Measurements from ENCODE around the gene USP43. TPM values are rescaled to one million over a fixed set of nuclear protein-coding genes. Genes with fewer than 3 reads are reported as not detected.
"Not testable (repeated sequence)": the region's sequence is repeated elsewhere in the genome, so short reads cannot be mapped to it uniquely, and the experiment has no call there.

Gene USP43
- total RNA-seq, 1 experiment from 2014 or later: 8.1 TPM

DNA sequence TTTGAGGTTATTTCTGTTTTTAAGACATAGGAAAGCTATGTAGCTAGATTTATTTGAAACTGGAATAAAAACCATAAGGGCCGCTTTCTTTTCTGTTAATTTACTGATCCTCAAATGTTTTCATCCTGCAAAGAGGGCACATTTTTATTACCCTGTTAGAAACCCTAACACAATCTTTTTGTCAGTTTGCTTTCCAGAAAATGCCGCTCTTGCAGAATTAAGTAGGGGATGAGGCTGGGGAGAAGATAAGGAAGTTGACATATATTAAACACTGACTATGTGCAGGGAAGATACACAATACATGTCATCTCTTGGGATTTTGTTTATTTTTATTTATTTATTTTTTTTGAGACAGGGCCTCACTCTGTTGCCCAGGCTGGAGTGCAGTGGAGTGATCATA, 15.7 kb downstream of the USP43 start:
- no TSS peak for BruUV-seq (replicated peaks)
- Histone ChIP-seq H3K27me3 (ENCODE audit: low read length) (no peaks in the 10 kb centered on the region), H2AFZ (ENCODE audit: low read length) (no peak overlapping the region), H4K20me1 (ENCODE audit: low read length) (no peaks in the 10 kb centered on the region), H3K4me1 (ENCODE audit: insufficient read depth, low read length) (no peaks in the 10 kb centered on the region), H3K9me2 (replicated peaks; ENCODE audit: low read length) (no peaks in the 10 kb centered on the region), H3F3A (ENCODE audit: low read length, unreplicated experiment) (no peaks in the 10 kb centered on the region), H3K4me2 (ENCODE audit: low read length) (no peak overlapping the region), H3K79me2 (ENCODE audit: low read length) (no peaks in the 10 kb centered on the region), H3K4me3 (ENCODE audit: low read length) (no peak overlapping the region), H3K27ac (ENCODE audit: low read length) (no peak overlapping the region), H3K9ac (ENCODE audit: low read length) (no peak overlapping the region), H3K9me3 (ENCODE audit: low read length) (no peaks in the 10 kb centered on the region), H3K36me3 (ENCODE audit: low read depth, low read length) (no peaks in the 10 kb centered on the region)
- ChIA-PET POLR2A (ENCODE audit: unreplicated experiment) (no interaction called here), CTCF (no interaction called here)
- ATAC-seq (no peak), DNase-seq (no peak)
- intact Hi-C loops (cut with micrococcal nuclease): no loop called here
- no peak for TF ChIP-seq EZH2phosphoT487 (IDR thresholded peaks at IDR 0.05; ENCODE audit: borderline replicate concordance, low read length)
- no peak for TF ChIP-seq EZH2 (IDR thresholded peaks at IDR 0.05; ENCODE audit: low read length, unreplicated experiment)

DNA sequence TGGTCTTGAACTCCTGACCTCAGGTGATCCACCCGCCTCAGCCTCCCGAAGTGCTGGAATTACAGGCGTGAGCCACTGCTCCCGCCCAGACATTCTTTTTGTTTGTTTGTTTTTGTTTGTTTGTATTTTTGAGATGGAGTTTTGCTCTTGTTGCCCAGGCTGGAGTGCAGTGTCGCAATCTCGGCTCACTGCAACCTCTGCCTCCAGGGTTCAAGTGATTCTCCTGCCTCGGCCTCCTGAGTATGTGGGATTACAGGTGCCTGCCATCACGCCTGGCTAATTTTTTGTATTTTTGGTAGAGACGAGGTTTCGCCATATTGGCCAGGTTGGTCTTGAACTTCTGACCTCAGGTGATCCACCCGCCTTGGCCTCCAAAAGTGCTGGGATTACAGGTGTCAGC, 18.2 kb downstream of the USP43 start:
- intact Hi-C loops (cut with micrococcal nuclease); ATAC-seq: not testable (repeated sequence)

DNA sequence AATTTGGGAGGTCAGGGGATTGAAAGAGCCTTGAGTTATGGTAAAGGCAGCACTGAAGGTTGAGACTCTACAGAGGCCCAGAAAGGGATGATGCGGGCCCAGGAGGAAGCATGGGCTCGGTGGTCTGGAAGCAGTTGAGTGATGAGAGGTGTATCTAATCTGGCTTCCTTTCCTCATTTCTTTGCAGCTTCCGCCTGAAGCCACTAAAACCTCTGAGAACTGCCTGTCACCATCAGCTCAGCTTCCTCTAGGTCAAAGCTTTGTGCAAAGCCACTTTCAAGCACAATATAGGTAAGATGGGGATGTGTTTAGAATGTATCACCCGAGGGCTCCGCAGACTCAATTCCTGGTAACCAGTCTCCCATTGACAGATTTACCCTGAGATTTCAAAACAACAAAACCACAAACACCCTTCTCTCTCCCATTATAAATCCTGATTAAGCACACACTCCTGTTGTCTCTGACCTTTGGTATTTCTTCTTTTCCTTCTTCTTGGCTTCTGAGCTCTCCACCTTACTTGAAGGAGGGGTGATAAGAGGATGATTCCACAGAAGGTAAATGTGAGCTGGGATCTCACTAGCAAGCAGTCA, 21.2 kb downstream of the USP43 start:
- Histone ChIP-seq H4K20me1 (ENCODE audit: low read length) (no peaks in the 10 kb centered on the region), H3K9ac (ENCODE audit: low read length) (no peak overlapping the region), H3K27ac (ENCODE audit: low read length) (no peak overlapping the region), H3K36me3 (ENCODE audit: low read depth, low read length) (no peaks in the 10 kb centered on the region; the same call in 1 of the 2 replicates), H3K27me3 (ENCODE audit: low read length) (no peaks in the 10 kb centered on the region), H3K4me2 (ENCODE audit: low read length) (no peak overlapping the region), H3K4me1 (ENCODE audit: insufficient read depth, low read length) (peaks cover 27% of the 10 kb centered on the region), H3K9me2 (replicated peaks; ENCODE audit: low read length) (no peaks in the 10 kb centered on the region), H3F3A (ENCODE audit: low read length, unreplicated experiment) (no peaks in the 10 kb centered on the region), H3K79me2 (ENCODE audit: low read length) (no peaks in the 10 kb centered on the region), H2AFZ (ENCODE audit: low read length) (no peak overlapping the region), H3K4me3 (ENCODE audit: low read length) (no peak overlapping the region), H3K9me3 (ENCODE audit: low read length) (no peaks in the 10 kb centered on the region)
- TF ChIP-seq, protein P1, sequence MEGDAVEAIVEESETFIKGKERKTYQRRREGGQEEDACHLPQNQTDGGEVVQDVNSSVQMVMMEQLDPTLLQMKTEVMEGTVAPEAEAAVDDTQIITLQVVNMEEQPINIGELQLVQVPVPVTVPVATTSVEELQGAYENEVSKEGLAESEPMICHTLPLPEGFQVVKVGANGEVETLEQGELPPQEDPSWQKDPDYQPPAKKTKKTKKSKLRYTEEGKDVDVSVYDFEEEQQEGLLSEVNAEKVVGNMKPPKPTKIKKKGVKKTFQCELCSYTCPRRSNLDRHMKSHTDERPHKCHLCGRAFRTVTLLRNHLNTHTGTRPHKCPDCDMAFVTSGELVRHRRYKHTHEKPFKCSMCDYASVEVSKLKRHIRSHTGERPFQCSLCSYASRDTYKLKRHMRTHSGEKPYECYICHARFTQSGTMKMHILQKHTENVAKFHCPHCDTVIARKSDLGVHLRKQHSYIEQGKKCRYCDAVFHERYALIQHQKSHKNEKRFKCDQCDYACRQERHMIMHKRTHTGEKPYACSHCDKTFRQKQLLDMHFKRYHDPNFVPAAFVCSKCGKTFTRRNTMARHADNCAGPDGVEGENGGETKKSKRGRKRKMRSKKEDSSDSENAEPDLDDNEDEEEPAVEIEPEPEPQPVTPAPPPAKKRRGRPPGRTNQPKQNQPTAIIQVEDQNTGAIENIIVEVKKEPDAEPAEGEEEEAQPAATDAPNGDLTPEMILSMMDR (conservative IDR thresholded peaks at IDR 0.05; ENCODE audit: low read depth, low read length): no peak
- TF ChIP-seq EZH2phosphoT487 (IDR thresholded peaks at IDR 0.05; ENCODE audit: borderline replicate concordance, low read length) (no peak), EZH2 (IDR thresholded peaks at IDR 0.05; ENCODE audit: low read length, unreplicated experiment) (no peak)
- intact Hi-C loops (cut with micrococcal nuclease): no loop called here
- ATAC-seq (no peak), DNase-seq (no peak)
- BruUV-seq (replicated peaks): no TSS peak
- CTCF ChIA-PET: no interaction called here
- POLR2A ChIA-PET (ENCODE audit: unreplicated experiment): no interaction called here

More for the DNA sequence above, 18.2 kb downstream of the USP43 start:
- H4K20me1 ChIP-seq (ENCODE audit: low read length); H3K9ac ChIP-seq (ENCODE audit: low read length); DNase-seq; H3K79me2 ChIP-seq (ENCODE audit: low read length); H3K36me3 ChIP-seq (ENCODE audit: low read depth, low read length); H3K9me2 ChIP-seq (replicated peaks; ENCODE audit: low read length); POLR2A ChIA-PET (ENCODE audit: unreplicated experiment); H3K9me3 ChIP-seq (ENCODE audit: low read length); H3F3A ChIP-seq (ENCODE audit: low read length, unreplicated experiment); H3K4me3 ChIP-seq (ENCODE audit: low read length); H3K27ac ChIP-seq (ENCODE audit: low read length); H3K4me2 ChIP-seq (ENCODE audit: low read length); H3K27me3 ChIP-seq (ENCODE audit: low read length); H2AFZ ChIP-seq (ENCODE audit: low read length); BruUV-seq (replicated peaks): not testable (repeated sequence)
- peaks cover 10% of the 10 kb centered on the region for H3K4me1 ChIP-seq (ENCODE audit: insufficient read depth, low read length)
- CTCF ChIA-PET: interaction anchor here (0.6 kb wide), 1 partner anchor 17 kb away, joined by 4 read pairs; no protein-coding TSS in a partner anchor

All from PC-3 (cell line).